HG03135 (cell line): ENCODE measurements around the gene RAF1.
A peak's percentile ranks its signal among the peaks of the same experiment; 100 is the strongest.
"Not testable (repeated sequence)": the region's sequence is repeated elsewhere in the genome, so short reads cannot be mapped to it uniquely, and the experiment has no call there.

Experiments used
- ATAC-seq: cut with Tn5 transposase; IDR thresholded peaks from one replicate; pipeline ENCODE4 v1.9.1; 2021; ENCODE audit warnings: mild to moderate bottlenecking, moderate library complexity; ENCODE audit not compliant: unreplicated experiment

Gene RAF1

GRCh38 chr3:12561397-12561796 is 102.5 kb downstream of the RAF1 start:
- ATAC-seq: no peak

DNA sequence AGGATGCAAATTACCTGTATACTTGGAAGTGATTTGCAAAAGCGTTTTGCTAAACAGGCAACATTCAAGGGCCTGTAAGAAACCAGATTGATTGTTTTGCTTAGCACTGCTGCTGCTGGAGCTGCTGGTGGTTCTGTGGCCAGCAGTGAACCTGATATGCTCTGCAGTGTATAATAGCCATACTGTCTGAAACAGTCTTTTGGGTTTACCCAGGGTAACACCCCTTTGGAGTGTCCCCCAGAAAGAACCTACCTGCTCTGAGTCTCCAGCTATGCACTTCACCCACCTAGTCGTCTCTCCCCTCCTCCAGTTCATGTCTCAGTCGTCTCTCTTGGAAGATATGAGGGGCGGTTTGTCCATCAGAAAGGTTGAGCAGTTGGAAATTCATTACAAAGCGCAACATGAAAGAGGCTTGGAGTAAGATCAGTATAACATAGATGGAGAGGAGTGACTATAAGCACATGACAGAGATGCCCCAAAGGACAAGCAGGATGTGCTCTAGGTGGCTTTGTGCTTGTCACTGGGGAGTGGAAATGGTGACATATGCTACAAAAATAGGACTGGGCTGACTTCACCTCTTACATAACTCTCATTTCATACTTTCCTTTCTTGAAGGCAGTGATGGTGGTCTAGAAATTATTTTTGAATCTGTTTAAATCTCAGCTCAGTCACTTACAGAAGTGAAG is 103.3 kb downstream of the RAF1 start:
- ATAC-seq: no peak

GRCh38 chr3:12559520-12559919 is 104.4 kb downstream of the RAF1 start:
- no peak for ATAC-seq

- ATAC-seq: no peak
These were observed 105.2 kb downstream of the RAF1 start for GRCh38 chr3:12558706-12559105.

- no peak for ATAC-seq
These were observed 106.3 kb downstream of the RAF1 start for GRCh38 chr3:12557473-12558100.

DNA sequence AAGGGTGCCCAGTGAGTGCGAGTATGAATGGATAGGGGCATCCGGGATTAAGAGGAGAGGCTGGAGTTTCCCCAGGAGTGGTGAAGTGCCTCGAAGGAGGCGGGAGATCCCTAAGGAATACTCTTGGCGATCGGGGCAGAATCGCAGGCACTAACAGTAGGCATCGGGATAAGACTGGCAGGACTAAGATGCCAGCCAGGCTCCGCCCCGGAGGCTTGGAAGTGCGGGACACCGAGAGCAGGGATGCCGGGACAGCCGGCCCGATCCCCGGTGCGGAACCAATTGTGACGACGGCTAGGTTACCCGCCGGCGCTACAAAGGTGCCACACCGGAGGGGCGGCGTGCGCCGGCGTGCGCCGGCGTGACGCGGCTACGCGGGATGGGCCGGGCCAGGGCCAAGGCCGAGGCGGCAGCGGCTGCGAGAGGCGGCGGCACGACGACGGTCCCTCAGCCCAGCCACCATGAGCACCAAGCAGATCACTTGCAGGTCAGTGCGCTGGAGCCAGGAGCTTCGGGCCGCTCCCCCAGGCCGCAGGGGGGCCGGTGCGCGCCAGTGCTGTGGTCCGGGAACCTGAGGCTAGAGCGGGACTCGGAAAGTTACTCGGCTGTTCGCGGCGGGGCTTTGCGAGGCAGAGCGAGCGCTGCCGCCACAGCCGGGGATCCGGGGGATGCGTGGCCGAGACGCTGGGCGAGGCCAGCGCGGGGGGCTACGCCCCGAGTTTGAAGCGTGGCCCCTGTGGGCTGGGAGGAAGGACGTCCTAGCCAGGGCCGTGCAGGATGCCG is 107.0 kb downstream of the RAF1 start, which contains the start of gene MKRN2:
Gene MKRN2 (plus strand): TSS at position 398 of the 783 bp plus-strand sequence. CDS start 64 bp downstream, at position 462.
- peak; percentile 85 for ATAC-seq

DNA sequence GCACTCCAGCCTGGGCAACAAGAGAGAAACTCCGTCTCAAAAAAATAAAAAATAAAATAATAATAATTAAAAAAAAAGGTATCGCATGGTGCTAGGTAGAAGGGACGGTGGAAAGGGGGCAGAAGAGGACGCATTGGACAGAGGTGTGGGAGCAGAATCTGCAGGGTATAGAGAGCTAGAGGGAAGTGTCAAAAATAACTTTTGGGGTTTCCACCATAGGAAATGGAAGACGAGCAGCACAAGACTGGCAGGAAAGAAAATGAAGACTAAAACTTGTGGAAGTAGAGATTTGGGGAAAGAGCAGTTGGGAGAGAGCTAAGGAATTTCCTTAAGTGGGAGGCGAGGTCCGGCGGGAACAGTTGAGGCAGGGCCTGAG is 107.6 kb downstream of the RAF1 start:
- peak; percentile 3 for ATAC-seq

GRCh38 chr3:12553921-12554391 is 110.0 kb downstream of the RAF1 start:
- no peak for ATAC-seq

GRCh38 chr3:12549971-12550760 is 113.8 kb downstream of the RAF1 start:
- ATAC-seq: no peak

GRCh38 chr3:12545473-12545791 is 118.5 kb downstream of the RAF1 start, which contains the start of gene MKRN2OS:
TSS of gene MKRN2OS (minus strand) at chr3:12545499. CDS start at chr3:12545464, 35 bp downstream.
- no peak for ATAC-seq

DNA sequence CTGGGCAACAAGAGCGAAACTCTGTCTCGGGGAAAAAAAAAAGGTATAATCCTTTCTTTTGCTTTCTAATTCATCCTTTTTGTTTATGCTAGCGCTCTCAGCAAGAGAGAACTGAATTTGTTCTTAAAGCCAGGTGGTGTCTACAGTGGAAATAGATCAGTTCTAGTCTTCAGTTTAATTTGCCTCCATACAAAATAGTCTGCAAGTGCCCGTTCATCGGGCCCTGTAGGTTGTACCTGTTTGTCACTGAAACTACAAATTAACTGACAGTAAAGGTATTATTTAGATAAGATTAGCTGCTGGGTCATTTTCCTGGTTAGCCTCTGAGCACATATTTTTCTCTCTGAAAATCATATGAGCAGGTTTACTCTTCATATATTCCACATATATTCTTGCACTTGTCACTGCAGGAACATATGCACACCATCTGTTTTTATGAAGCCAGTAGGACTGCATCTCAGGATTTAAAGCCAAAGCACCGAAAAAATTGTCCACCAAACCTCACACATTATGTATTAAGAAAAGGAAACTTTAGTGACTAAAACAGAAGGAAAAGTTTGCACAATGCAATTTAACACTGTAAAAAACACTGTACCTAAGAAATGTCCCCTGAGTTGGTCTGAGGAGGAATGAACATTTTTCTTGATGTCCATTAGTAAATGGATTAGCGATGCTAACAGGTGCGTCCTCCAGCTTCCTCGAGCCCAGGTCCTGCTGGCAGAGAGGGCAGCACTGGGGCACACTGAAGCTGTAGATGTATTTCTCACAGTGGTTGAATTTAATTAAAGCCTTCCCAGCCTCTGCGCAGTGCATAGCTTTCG is 119.1 kb downstream of the RAF1 start:
- no peak for ATAC-seq

- ATAC-seq: not testable (repeated sequence)
These were observed 120.4 kb downstream of the RAF1 start for GRCh38 chr3:12543497-12543896.

- no peak for ATAC-seq
These were observed 122.3 kb downstream of the RAF1 start for GRCh38 chr3:12541625-12542024.

DNA sequence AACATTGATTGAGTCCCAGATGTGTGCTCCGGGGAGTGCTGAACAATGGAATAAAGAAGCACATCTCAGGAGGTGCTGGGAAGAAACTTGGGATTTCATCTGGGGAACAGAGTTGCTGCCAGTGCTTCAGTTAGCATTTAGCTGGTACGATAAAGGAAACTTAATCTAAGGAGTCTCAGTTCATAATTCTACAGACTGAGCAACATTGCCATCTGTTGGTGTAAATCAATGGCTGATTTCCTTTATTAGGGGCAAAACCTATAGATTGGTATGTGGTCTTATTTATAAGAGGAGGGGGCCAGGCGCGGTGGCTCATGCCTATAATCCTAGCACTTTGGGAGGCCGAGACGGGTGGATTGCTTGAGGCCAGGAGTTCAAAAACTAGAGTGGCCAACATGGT is 127.5 kb downstream of the RAF1 start:
- ATAC-seq: no peak
